HG03108 (cell line): ENCODE data around the gene NUBP1.
"Not testable (repeated sequence)": the region's sequence is repeated elsewhere in the genome, so short reads cannot be mapped to it uniquely, and the experiment has no call there.

Experiments
- ATAC-seq: cut with Tn5 transposase; IDR thresholded peaks from one replicate; pipeline ENCODE4 v1.9.1; 2021; ENCODE audit warnings: moderate library complexity; ENCODE audit not compliant: unreplicated experiment

Gene NUBP1

DNA sequence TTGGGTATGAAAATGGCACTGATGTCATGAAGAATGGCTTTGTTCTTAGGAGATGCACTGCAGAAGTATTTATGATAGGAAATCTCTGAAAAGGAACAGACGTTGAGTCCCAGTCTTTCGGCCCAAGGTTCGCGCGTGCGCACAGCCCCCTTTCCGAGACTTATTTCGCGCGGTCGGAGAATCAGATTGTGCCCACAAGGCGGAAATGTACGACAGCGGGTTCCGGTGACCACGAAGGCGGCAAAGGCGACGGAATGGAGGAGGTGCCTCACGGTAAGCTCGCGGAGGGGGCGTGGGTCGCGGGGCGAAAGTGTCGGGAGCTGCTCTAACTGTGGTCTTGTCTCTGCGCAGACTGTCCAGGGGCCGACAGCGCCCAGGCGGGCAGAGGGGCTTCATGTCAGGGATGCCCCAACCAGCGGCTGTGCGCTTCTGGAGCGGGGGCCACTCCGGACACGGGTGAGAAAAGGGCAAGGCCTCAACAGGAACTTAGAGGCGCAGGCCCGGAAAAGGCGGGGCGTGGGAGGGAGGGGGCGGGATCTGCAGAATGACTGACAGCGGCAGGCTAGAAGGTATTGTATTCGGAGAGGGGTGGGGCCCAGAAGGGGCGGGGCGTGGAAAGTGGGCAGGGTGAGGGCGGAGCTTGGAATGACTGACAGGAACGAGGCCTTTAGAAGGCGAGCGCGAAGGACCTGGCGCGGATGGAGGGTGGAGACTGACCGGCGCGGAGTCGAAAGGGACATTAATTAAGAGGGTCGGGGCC is at the start of gene NUBP1:
Gene NUBP1, plus strand, starts transcription at position 233 of the 760 bp plus-strand sequence. Its CDS starts 22 bp downstream, at position 255.
- peak; percentile 76 for ATAC-seq

GRCh38 chr16:10693889-10694288 is 49.8 kb upstream of the NUBP1 start:
- no peak for ATAC-seq

DNA sequence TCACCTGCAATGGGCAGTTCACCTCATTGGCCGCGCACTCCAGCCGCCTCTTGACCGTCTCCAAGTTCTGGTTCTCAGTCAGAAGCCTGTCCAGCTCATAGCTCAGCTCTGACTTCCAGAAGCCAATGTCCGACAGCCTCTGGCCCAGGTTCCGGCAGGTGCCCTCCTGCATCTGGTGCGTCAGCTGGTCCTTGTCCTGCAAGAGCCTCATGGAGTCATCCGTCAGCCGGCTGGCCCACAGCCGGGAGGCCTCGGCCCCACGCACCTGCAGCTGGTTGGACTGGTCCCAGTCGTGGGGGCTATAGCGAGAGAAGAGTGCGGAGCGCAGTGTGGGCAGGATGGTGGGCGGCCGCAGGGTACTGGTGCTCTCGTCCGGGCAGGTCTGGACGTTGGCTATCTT is 49.3 kb upstream of the NUBP1 start:
- no peak for ATAC-seq

DNA sequence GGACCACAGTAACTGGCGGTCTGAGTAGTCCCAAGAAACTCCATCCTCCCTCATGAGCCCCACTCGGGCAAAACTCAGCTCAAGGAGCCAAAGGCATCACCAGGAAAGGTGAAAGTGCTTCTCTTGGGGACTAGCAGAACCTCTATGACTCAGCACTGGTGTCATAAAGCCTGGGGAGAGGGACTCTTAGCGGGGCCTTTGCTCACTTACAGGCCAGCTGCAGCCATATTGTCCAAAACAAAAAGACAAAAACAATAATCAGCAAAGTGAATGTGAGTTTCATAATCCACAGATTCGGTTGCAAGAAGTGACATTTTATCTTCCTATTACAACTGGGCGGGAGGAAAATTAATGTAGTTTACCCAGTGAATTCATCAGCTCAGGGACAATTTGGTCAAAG is 48.8 kb upstream of the NUBP1 start, which contains the start of gene TEKT5:
Gene TEKT5, minus strand, starts transcription at position 101 of the 400 bp plus-strand sequence. Its CDS starts 57 bp downstream, at position 44.
- no peak for ATAC-seq

GRCh38 chr16:10699756-10700155 is 43.9 kb upstream of the NUBP1 start:
- ATAC-seq: no peak

DNA sequence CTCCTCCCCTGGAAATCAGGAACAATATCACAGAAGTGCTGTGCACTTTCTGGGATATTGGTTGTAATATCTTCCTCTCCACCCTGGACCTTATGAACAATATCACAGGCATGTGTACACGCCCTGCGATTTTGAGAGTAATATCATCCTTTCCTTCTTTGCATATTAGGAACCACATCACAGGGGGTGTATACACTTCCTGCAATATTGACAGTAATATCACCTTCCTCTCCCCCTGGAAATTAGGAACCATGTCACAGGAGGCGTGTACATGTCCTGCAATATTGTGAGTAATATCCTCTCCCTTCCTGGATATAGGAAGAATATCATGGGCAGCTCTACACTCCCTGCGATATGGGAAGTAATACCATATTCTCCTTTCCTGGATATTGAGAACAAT is 34.7 kb upstream of the NUBP1 start:
- ATAC-seq: no peak

DNA sequence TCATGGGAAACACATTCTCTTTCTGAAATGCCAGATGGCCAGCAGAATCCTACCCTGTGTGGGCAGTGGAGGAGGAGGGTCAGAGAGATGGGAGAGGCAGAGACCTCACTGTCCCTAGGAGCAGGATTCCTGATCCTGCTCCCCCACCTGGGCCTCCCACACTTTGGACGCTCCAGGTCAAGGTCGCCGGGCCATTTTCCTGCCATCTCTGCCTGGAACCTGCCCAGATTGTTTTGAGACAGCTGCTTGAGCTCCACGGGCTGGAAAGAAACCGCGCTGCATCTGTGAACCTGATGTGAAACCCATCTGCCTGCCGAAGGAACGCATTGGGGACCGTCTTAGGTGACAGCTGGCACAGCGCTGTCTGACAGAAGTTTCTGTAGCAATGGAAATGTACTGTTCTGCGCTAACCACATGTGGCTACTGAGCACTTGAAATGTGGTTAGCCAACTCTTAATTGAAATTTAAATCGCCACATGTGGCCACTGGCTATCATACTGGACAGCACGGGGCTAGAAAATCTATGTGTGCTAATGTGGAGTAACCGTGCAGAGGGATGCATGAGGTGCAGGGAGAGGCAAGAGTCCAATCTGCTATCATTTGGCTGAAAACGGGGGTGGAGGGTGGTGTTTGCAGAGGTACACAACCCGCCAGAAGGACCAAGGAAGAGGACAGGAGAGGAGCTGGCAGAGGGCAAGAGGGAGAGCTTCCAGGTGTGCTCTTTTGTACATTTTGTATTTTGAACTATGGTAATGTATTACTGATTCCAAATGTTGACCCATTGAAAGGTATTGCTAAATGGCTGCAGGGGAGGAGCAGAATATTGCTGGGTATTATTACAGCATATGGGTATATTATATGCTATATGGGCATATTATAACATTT is 15.4 kb upstream of the NUBP1 start:
- no peak for ATAC-seq

DNA sequence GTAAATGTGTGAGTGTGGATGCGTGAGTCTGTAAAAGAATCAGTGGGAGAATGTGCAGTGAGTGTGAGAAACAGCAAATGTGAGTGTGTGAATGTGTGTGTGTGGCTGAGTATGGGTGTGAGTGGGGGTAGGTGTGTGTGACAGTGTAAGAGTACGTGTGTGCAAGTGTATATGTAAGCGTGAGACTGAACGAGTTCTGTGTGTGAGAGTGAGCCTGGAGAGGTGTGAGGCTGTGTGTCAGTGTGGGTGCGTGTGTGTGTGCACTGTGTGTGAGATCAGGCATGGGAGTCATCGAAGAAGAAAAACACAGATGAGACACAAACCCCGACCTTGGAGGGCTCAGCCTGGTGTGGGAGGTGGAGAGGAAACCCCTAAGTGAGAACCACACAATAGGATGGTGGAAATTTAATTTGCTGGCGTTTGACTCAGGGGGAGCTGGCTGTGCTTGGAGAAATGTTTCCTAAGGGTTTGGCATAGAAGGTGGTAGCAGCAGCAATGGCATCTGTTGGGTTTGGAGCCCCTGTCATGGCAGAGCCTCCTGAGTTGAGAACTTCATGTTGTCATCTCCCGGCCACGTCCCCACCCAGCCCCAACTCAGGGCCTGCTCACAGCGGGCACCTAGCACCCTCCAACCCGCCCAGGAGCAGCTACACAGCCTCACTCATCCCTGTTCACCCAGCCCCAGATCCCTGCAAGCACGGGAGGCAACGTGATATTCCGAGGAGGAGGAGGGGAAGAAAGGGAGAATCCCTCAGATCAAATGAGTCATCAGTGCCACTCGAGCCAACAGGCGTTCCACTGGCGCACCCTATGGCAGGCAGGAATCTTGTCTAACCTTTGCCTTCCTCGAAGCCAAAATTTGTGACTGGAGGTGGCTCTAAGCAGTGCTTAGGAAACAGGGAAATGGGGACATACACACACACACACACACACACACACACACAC is 14.3 kb upstream of the NUBP1 start:
- ATAC-seq: no peak

DNA sequence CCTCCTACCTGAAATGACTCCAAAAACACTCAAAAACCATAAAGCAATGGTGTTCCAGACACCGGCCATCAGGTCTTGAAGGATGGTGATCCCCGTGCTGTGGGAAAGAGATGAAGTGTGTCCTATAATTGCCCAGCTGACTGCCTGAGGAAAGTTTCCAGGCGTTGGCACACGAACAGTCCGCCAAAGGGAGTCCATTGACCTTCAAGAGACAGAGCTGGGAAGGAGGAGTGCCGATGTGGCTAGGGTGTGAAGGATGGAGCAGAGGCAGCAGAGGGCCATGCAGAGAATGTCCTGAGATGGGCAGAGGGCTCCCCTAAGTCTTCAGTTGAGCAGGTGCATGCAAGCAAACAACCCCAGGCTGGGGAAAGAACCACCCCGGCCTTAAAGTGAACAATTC is 11.9 kb upstream of the NUBP1 start:
- no peak for ATAC-seq

- no peak for ATAC-seq
Measured at GRCh38 chr16:10737068-10737625, 6.5 kb upstream of the NUBP1 start.

DNA sequence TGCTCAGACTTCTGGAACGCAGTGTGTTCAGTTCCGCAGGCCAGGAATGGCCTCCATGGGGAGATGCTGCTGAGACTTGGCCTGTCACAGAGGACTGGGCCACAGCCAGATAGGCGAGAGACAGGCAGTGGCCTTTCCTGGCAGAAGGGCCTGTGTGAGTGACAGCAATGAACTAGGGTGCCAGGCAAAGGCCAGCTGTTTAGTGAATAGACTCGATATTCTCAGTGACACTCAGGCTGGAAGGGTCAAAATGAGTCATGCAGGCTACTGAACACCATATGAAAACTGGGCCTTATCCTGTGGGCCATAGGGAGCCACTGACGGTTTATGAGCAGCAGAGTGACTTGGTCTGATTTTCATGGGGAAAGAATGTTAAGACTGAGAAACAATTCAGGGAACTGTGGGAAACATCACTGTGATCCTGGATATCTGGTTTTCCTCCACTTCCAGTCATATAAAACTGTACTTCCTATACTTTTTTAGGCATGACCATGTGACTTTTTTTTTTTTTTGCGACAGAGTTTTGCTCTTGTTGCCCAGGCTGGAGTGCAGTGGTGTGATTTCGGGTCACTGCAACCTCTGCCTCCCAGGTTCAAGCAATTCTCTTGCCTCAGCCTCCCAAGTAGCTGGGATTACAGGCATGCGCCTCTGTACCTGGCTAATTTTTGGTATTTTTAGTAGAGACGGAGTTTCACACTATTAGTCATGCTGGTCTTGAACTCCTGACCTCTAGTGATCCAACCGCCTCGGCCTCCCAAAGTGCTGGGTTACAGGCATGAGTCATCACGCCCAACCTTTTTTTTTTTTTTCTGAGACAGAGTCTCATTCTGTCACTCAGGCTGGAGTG is 5.2 kb upstream of the NUBP1 start:
- peak; percentile 75 for ATAC-seq

GRCh38 chr16:10740000-10740844 is 3.4 kb upstream of the NUBP1 start:
- ATAC-seq: no peak

DNA sequence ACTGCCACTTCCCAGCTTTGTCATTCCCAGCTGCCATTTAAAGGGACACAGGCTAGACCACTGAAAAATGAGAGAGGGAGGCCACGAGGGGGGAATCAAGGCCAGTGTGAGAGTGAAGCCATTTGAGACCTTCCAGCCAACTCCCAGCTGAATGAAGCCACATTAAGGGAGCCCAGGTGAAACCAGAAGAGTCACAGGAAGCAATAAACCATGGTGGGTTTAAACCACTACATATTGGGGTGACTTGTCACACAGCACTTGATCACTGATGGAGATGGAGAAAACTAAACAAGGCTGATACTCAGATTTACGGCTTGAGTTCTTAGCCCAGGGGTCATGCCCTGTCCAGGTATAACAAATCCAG is 2.8 kb upstream of the NUBP1 start:
- no peak for ATAC-seq

GRCh38 chr16:10741249-10741648 is 2.4 kb upstream of the NUBP1 start:
- ATAC-seq: not testable (repeated sequence)

DNA sequence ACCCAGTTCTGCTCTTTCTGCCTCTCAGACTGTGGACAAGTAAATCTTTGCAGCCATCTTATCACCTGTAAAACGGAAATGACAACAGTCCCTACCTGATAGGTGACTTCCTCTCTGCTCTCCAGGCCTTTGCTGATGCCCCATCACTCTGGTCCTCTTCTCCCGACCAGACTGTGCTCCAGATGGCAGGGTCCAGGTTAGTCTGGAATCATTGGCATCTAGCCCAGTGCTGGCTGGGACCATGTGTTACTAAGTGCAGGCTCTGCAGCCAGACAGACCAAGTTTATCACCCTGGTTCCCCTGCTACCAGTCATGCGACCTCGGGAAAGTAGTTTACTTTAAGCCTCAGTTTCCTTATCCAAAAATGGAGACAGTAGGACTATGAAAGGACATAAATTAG is 1.8 kb upstream of the NUBP1 start:
- ATAC-seq: no peak

GRCh38 chr16:10743227-10743609 is 424 bp upstream of the NUBP1 start:
- no peak for ATAC-seq

DNA sequence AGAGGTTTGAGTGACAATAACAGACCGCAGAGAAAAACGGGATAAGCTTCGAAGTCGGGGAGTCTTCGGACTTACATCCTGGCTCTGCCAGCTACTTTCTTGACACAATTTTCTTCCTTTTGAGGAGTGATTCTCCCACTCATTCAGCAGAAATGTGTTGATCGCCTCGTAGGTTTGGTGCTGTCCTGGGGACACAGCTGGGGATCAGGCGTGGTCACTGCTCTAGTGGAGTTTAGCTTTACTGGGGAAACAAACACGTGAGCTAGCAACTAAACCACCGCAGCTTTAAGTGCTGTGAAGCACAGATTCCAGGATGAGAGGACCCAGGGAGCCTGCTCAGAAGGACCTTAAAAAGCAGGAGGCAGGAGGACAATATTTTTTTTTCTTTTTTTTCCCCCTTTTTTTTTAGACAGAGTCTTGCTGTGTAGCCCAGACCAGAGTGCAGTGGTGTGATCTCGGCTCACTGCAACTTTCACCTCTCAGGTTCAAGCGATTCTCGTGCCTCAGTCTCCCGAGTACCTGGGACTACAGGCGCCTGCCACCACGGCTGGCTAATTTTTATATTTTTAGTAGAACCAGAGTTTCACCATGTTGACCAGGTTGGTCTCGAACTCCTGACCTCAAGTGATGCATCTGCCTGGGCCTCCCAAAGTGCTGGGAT is 858 bp downstream of the NUBP1 start:
- ATAC-seq: no peak

DNA sequence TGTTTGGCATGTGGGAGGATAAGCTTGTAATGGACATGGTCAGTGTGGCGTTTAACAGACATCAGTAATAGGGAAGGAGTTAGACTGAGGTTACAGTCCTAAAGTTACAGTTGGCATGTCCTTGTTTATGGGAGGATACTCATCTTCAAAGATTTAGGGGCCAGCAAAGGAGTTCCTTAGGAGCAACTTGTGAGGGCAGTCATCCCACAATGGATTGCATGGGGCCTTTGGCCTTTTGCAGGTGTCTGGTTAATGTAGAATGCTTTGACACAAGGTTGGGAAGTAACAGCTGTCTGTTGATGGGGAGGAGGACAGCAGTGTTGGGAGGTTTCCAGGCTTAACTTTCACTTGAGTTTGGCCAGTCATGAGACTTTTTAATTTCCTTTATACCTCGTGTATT is 2.2 kb downstream of the NUBP1 start:
- no peak for ATAC-seq
